Effector CD4-positive, alpha-beta T cell (primary cell): ENCODE measurements around the gene PRDX2.
"Not testable (repeated sequence)": the region's sequence is repeated elsewhere in the genome, so short reads cannot be mapped to it uniquely, and the experiment has no call there.

Source experiments
- DNase-seq: peaks from one replicate; pipeline ENCODE4 v3.0.0-alpha.2; 2020

PRDX2 gene

DNA sequence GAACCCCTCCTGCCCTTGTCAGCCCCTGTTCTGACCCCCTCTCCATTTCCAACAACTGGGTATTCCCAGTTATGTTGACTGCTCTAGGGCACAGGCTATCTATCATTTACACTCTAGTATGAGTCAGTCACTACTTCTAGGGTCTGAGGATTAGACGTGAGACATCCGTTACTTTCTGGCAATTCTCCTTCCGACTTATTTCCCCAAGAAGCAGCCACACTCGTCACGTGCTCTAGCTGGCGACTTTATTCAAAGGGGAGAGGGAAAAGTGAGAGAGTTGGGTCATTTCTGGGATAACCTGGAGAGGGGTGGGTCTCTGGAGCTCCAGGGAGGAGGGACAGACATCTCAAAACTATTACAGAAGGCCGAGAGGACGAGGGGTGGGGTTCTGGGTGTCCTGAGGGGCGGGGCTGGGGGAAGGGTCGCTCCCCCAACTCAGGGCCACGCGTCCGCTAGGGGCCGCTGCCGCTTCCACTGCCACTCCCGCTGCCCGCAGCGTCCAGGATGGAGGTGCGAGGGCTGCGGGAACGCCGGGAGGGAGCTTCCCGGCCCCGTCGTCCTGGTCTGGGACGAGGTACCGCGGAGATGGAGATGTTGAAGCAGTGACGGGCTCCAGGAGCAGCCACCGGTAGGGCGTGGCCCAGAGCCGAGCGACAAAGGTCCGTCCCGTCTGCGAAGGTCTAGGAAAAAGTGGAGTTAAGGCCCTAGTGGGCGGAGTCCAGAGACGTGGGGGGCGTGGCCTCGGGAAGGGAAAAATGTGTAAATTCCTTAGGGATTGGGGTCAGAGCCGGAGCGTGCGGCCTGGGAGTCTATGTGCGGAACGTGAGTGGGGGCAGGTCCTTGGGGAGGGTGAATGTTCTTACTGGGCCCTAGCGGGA, 23.9 kb upstream of the PRDX2 start:
- no peak for DNase-seq

DNA sequence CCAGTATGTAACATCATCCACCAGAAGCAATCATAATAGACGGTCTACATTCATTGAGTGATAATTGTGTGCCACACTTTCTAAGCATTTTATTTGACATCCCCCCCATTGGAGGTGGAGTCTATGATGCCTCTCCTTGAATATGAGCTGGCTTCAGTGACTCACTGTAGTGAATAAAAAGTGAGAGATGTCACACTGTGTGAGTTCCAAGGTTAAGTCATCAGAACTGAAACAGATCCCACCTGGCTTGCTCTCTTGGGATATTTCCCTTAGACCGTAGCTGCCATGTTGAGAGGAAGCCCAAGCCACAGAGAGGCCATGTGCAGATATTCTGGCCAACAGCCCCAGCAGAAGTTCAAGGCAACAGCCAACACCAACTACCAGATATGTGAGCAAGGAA, 20.2 kb upstream of the PRDX2 start:
- DNase-seq: no peak

DNA sequence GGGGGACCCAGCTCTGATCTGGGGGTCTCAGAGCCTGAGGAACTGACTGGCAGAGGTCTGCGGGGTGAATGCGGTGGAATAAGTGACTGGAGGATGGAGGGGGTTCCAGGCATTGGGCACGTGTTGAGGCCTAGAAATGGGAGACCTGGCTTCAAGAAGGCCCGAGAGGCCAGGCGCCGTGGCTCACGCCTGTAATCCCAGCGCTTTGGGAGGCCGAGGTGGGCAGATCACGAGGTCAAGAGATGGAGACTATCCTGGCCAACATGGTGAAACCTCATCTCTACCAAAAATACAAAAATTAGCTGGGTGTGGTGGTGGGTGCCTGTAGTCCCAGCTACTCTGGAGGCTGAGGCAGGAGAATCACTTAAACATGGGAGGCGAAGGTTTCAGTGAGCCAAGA, 16.2 kb upstream of the PRDX2 start:
- not testable (repeated sequence) for DNase-seq

DNA sequence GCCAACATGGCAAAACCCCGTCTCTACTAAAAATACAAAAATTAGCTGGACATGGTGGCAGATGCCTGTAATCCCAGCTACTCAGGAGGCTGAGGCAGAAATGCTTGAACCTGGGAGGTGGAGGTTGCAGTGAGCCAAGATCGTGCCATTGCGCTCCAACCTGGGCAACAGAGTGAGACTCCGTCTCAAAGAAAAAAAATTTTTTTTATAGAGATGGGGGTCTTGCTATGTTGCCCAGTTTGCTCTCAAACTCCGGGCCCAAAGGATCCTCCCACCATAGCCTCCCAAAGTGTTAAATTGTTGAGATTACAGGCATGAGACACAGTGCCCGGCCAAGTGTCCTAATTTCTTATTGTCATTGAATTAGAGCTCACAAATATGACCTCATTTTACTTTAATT, 15.6 kb upstream of the PRDX2 start:
- not testable (repeated sequence) for DNase-seq

DNA sequence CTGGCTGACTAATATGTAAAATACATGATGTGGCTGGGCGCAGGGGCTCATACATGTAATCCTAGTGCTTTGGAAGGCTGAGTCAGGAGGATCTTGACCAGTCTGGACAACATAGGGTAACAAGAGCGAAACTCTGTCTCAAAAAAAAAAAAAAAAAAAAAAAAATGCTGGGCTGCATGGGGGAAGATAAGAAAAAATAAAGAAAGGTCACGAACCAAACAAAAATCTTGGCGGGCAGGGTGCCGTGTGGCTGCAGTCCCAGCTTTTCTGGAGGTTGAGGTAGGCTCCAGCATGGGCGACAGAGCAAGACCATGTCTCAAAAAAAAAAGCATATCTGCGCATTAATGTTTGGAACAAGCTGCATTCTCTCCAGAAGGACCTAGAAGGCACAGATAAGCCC, 13.5 kb upstream of the PRDX2 start:
- DNase-seq: no peak

DNA sequence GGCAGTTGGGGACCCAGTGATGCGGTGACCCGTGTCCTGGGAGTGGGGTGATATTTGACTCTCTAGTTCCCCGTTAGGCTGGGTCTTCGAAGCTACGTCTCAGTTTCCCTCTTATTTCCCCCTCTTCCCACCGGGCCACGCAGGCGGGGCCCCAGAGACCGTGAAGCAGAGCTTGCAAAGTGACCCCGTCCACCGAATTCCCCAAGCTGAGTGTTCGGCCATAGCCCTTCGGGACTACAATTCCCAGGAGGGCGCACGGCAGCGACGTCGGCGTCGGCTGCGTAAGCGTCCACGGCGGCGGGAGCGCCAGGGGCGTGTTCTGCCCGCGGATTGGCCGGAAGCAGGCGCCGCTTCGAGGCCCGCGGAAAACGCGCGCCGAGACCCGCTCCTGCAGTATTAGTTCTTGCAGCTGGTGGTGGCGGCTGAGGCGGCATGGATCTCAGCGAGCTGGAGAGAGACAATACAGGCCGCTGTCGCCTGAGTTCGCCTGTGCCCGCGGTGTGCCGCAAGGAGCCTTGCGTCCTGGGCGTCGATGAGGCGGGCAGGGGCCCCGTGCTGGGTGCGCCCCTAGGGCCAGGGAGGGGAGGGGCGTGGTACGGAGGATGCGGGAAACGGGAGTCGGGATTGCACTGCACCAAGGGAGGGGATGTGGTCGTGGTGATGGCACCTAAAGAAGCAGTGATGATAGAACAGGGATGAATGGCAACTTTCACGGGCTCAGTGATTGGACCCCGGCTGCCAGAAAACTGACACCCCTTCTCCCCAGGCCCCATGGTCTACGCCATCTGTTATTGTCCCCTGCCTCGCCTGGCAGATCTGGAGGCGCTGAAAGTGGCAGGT, 4.9 kb upstream of the PRDX2 start, which contains the start of gene RNASEH2A:
RNASEH2A (plus strand) TSS at position 343 of the 840 bp plus-strand sequence; CDS start at position 433, 90 bp downstream.
- DNase-seq: peak; percentile 83

GRCh38 chr19:12804051-12804450, 2.5 kb upstream of the PRDX2 start:
- DNase-seq: no peak

GRCh38 chr19:12802267-12803106, 887 bp upstream of the PRDX2 start:
- no peak for DNase-seq

DNA sequence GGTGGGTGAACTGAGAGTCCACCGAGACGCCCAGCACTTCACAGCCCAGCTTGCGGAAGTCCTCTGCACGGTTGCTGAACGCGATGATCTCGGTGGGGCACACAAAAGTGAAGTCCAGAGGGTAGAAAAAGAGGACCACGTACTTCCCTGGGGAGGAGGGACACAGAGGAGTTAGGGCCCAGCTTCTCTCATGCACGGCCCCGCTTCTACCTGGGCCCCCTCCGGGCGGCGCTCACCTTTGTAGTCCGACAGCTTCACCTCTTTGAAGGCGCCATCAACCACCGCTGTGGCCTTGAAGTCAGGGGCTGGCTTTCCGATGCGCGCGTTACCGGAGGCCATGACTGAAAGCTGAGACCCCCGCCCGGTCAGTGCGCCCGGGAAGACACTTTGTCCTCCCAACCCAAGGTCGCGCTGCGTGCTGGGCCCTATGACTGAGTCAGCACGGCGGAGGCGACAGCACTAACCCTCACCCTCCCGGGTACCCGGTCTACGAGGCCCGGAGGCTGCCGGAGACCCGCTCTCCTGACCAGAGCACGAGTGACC, 606 bp downstream of the PRDX2 start:
- DNase-seq: no peak

- no peak for DNase-seq
These were observed 1.2 kb downstream of the PRDX2 start for GRCh38 chr19:12800466-12800770.

DNA sequence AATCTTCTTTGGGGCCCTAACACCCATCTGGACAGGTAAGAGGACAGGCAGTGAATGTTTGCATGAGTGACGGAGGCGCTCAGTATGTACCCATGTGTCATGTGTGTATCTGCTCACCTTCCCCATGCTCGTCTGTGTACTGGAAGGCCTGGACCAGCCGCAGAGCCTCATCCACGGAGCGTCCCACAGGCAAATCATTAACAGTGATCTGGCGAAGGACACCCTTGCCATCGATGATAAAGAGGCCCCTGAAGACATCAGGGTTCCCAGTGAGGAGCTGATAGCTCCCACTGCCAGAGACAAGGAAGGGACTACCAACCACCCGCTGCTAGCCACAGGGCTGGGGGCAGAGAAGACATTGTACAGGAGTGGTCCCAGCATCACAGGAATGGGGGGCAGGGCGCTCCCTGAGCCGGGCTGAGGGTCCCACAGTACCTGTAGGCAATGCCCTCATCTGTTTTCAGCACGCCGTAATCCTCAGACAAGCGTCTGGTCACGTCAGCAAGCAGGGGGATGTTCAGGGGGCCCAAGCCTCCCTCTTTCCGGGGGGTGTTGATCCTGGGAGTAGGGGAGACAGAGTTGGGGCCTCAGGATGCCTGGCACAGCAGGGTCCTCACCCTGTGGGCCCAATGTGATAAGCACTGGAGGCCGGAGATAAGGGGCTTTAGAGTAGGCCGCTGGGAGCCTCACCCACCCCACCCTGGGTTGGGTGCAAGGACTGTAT, 1.7 kb downstream of the PRDX2 start:
- no peak for DNase-seq

DNA sequence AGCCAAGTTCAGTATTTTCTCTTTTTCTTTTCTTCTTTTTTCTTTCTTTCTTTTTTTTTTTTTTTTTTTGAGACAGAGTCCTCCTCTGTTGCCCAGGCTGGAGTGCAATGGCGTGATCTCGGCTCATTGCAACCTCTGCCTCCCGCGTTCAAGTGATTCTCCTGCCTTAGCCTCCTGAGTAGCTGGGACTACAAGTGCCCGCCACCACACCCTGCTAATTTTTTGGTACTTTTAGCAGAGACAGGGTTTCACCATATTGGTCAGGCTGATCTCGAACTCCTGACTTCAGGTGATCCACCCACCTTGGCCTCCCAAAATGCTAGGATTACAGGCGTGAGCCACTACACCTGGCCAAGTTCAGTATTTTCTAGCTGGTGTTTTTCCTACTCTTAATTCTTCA, 4.0 kb downstream of the PRDX2 start:
- not testable (repeated sequence) for DNase-seq

DNA sequence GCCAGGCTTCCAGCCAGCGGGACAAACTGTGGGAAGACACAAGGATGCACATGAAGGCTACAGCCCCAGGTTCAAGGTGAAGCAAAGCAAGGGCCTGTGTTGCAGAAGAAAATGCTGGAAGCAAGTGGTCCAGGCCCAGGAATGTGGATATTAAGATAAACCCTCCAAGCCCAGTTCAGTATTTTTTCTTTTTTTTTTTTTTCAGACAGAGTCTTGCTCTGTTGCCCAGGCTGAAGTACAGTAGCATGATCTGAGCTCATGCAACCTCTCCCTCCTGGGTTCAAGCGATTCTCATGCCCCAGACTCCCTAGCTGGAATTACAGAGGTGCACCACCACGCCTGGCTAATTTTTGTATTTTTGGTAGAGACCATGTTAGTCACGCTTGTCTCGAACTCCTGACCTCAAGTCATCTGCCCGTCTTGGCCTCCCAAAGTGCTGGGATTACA, 4.4 kb downstream of the PRDX2 start:
- DNase-seq: no peak

- peak; percentile 66 for DNase-seq
These were observed 5.2 kb downstream of the PRDX2 start for GRCh38 chr19:12796146-12797071.

- no peak for DNase-seq
These were observed 6.6 kb downstream of the PRDX2 start for GRCh38 chr19:12794971-12795381.

DNA sequence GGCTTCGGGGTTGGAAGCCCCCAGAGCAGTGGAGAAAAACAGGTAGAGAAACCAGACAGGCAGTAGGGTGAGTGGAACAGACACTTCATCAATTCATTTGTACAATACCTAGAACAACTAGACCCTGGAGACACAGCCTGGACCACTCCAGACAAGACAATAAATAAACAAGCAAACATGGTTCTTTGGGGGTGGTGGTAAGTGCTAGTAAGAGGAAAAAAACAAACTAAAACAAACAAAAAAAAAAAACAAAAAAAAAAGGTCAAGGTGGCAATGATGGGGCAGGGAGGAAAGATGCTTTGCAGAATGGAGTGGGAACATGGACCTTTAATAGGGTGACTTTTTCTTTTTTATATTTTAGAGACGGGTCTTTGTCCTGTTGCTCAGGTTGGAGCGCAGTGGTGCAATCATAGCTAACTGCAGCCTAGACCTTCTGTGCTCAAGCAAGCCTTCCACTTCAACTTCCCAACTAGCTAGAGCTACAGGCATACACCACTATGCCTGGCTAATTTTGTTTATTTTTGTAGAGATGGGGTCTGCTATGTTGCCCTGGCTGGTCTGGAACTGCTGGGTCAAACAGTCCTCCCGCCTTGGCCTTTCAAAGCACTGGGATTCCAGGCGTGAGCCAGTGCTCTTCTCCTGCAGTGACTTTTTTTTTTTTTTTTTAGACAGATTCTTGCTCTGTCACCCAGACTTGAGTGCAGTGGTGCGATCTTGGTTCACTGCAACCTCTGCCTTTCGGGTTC, 7.2 kb downstream of the PRDX2 start:
- no peak for DNase-seq

GRCh38 chr19:12793290-12794195, 8.1 kb downstream of the PRDX2 start:
- DNase-seq: peak; percentile 92

DNA sequence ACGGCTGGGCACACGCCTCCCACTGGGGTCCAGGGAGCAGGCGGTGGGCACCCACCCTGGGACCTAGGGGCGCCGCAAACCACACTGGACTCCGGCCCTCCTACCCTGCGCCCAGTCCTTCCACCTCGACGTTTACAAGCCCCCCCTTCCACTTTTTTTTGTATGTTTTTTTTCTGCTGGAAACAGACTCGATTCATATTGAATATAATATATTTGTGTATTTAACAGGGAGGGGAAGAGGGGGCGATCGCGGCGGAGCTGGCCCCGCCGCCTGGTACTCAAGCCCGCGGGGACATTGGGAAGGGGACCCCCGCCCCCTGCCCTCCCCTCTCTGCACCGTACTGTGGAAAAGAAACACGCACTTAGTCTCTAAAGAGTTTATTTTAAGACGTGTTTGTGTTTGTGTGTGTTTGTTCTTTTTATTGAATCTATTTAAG, 8.7 kb downstream of the PRDX2 start:
- DNase-seq: no peak
